Pulmonary artery endothelial cell (primary cell): Measurements from ENCODE around the gene YIPF5. TPM values are rescaled to one million over a fixed set of nuclear protein-coding genes. Genes with fewer than 3 reads are reported as not detected.

Experiments
- DNase-seq: peaks from one replicate; pipeline ENCODE4 v3.0.0-alpha.2; 2011; ENCODE audit warnings: low read depth, low spot score
- total RNA-seq: library from RNA; depleted of rRNA; stranded (reverse); fragments of >200 nt; gene quantifications from 2 replicates; pipeline ENCODE4 v1.2.3, GENCODE V29; 2014

Gene YIPF5
- total RNA-seq, 1 donor from 2014 or later: 118 TPM

- DNase-seq: no peak
Observed at GRCh38 chr5:144125163-144125726, 45.2 kb downstream of the YIPF5 start.

DNA sequence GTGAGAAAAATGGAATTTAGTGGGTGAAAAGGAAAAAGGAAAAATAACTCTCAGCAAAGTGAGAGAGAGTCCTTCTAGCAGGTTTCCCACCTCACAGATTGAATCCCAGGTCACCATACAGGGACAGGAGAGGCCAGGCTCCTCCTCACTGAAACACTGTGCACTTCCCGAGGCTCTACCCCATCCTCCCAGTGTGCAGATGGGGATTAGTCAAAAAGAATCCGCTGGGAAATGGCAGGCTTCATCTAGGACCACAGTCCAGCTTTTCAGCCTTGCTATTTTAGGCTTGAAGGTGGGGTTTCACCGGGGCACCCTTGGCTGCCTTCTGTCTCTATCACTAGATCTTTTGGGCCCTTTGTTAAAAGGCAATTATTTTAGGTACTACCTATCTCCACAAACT is 47.8 kb downstream of the YIPF5 start:
- no peak for DNase-seq

DNA sequence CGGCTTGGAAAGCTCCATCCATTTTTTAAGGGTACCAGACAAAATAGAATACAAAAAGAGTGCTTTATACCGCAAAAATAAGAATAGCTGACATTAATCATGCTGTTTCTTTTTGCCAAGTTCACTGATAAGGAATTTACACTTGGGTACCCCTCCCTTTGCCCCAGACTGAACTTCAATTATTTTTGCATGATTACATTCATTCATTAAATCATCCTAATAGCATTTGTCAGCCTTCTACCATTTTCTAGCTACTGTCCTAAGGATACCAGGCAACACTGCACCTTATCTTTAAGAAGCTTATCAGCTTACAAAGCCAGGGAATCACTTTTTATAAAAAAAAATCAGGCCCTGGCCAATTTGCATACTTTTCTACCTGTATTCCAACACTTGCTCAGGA is 48.4 kb downstream of the YIPF5 start:
- DNase-seq: no peak

- DNase-seq: peak; percentile 29
Observed at GRCh38 chr5:144121577-144121976, 48.9 kb downstream of the YIPF5 start.

GRCh38 chr5:144120661-144121180 is 49.7 kb downstream of the YIPF5 start:
- DNase-seq: no peak

DNA sequence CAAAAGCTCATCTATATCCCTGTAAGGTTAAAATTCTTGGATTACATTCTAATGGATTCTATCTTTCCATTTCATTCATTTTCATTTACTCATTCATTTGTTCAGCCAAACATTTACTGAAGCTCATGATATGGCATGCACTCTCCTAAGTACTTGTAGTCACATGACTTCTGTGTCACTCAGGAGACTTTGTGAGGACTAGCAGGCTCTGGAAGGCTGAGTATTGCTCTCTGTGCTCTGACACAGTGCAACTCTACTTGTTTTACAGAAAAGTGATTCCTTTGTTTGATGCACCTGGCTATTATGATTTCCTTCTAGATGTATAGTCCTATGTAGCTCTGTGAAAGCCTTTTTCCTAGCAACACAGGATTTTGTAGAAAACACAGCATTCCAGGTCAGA is 53.0 kb downstream of the YIPF5 start:
- DNase-seq: no peak

- no peak for DNase-seq
Observed at GRCh38 chr5:144114571-144114970, 55.9 kb downstream of the YIPF5 start.

Other genes starting within 250 kb of the YIPF5 start
- 0.07 and 0.13 TPM in 2 replicates for gene KCTD16, start 214 bp upstream of the YIPF5 start, total RNA-seq